Measurements from ENCODE around the gene SMO. TPM values are rescaled to one million over a fixed set of nuclear protein-coding genes. Genes with fewer than 3 reads are reported as not detected.
A peak's percentile ranks its signal among the peaks of the same experiment; 100 is the strongest.

SMO gene
- 12.3 and 26.7 TPM in 2 replicates for total RNA-seq

DNA sequence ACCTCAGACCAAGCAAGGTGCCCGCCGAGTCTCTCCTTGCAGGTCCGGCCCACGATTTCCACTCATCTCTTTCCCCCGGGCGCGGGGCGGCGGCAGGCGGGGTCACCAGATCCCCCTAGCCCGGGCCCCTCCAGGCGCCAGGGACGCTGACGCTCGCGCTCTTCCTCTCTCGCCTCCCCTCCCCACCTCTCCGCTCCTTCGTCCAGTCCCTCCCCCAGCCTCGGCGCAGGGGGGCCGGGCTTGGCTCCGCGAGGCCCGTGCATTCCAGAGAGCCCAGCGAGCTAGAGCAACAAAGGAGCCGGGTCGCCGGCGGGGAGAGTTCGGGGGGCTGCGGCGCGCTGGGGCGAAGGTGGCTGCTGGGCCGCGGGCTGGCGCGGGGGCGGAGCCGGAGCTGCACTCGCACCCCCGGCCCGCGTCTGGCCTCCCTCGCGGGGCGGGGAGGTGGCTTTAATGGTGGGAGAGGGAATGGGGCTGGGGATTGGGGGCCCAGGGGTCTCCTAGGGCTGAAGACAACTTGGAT, at the start of gene SMO:
SMO (plus strand) TSS at position 262 of the 520 bp plus-strand sequence. CDS start 519 bp downstream, outside the sequence.

GRCh38 chr7:129144095-129144833, 44.2 kb upstream of the SMO start, which contains the start of gene TSPAN33:
Gene TSPAN33, plus strand, starts transcription at chr7:129144707. Its CDS starts 274 bp downstream, at chr7:129144981.

DNA sequence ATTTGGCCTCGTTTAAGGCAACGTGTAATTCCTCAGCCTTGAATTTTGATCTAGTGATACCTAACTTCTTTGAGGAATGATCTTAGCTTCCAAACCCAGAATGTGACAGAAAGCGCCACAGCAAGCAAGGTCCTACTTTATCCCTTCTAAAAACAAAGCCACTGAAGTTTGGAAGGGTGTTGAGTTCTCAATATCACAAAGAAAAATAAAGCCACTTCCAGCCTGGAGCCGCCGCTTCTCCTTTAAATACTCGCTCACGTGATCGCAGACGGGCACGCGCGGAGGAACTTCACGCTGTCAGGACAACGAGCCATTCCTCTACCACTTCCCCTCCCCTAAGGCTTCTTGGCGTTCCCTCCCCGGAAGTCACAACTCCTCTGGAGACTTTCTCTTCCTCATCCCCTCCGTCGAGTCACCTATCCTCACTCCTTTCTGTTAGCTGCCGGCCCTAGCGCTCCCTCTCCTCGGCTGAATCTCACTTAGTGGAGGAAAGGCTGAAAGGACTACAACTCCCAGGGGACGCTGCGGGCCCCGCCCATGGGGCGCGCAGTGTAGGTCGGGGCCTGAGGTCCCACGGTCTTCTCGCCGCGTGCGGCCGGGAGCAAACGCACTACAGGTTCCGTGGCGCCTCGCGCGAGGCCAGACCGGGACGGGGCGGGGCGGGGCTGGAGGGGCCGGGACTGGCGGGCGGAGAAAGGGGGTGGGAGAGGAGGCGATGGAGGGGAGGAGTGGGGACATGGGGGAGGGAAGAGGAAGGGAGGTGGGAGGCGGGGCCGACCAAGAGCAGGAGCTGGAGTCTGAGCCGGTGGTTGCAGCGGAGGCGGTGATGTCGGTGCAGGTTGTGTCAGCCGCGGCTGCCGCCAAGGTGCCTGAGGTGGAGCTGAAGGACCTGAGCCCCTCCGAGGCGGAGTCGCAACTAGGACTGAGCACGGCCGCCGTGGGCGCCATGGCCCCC, 36.1 kb downstream of the SMO start, which contains the start of gene AHCYL2:
AHCYL2 (plus strand) TSS at position 780 of the 955 bp plus-strand sequence.

Small RNA genes lying within 50 kb of the gene (small RNA-seq; reads per million reads assigned to genes)
- 0.63 reads per million, percentile 38 among the genes with 10 or more reads in this experiment for gene RNY1P11

Other genes with a start within 250 kb of the SMO start
- gene TNPO3, start 133.5 kb upstream of the SMO start, total RNA-seq = 49.9 and 57.2 TPM in 2 replicates
- under 0.01 and 0.65 TPM in 2 replicates for gene TSPAN33, start 43.9 kb upstream of the SMO start, total RNA-seq
- 9.0 and 10.4 TPM in 2 replicates for gene AHCYL2, start 36.4 kb downstream of the SMO start, total RNA-seq
- 1.3 and 1.6 TPM in 2 replicates for gene STRIP2, start 245.8 kb downstream of the SMO start, total RNA-seq